GM11168 (cell line): ENCODE results near the gene LSM7.
"Not testable (repeated sequence)": the region's sequence is repeated elsewhere in the genome, so short reads cannot be mapped to it uniquely, and the experiment has no call there.

ENCODE experiments used
- in situ Hi-C: fragments of 300-500 bp; cut with MboI; formaldehyde crosslinking; loops from one replicate; pipeline ENCODE4 v1.12.0; 2022; ENCODE audit warnings: low sequenced_read_pairs; ENCODE audit not compliant: unreplicated experiment

LSM7 gene

DNA sequence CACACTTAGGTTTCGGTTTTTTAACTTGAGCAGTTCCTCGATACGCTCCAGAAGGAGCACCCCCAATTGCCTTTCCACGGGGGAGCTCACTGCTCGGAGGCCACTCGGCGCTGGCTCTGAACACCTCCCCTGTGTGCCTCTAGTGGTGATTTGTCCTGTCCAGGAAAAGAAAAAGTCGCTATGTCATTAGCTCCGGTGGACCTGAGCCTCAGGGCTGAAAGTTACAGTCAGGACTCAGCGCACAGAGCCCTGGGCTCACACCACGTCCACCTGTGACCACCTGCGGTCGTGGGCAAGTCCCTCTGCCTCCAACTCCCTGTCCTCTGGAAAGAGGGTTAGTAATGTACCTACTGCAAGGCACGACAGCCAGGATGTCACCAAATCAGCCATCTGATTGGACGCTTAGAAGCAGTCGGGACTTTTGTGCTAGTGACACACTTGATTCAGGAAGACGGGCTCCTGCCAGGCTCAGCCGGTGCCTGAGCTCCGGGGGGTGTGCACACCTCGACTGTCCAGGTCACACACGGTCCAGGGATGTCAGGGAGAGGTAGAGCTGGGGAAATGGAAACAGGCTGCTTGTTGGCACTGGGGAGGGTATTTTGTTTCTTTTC, 27.8 kb upstream of the LSM7 start:
- in situ Hi-C loops, result no loop called here

DNA sequence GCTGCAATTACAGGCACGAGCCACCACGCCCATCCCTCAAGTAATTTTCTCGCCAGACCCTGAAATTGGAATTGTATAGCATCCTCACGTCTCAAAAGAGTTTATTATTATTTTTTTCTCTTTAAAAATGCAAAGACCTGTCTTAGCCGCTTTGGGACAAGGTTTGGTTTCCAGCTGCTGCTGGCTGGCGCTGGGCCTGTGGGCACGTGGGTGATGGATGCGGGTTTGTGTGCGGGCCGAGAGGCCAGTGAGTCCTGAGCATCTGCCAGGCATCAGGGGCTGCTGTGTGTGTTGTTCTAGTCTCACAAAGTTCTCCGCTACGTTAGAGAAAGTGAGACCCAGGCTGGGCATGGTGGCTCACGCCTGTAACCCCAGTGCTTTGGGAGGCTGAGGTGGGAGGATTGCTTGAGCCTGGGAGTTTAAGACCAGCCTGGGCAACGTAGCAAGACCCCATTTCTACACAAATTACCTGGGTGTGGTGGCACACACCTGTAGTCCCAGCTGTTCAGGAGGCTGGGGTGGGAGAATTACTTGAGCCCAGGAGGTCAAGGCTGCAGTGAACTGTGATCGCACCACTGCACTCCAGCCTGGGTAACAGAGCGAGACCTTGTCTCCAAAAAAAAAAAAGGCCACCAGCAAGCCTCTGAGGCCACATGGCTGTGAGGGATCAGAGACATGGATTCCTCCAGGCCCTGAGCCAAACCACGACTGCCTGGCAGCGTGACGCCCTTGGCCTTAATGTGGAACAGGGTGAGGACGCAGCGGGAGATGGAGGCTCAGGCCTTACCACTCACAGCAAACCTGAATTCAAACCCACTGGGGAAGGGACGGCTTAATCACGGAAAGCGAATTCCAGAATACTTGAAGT, 27.0 kb upstream of the LSM7 start:
- in situ Hi-C loops, result no loop called here

DNA sequence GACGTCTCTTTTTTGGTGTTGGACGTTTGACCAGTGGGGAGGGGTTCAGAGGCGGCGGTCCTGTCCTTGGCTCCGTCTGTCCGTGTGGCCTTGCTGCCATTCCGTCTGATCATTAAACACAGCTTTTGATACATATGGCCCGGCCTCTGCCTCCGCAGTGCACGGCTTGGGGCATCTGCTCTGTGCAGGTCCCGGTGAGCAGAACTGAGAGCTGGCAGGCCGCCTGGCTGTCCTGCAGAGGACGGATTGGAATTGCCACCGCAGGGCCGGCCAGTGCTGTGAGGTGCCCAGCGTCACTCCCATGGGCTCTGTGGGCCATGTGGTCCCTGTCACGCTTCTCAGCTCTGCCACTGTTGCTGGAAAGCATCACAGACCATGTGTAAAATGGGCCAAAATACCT, 26.3 kb upstream of the LSM7 start:
- in situ Hi-C loops, result no loop called here

DNA sequence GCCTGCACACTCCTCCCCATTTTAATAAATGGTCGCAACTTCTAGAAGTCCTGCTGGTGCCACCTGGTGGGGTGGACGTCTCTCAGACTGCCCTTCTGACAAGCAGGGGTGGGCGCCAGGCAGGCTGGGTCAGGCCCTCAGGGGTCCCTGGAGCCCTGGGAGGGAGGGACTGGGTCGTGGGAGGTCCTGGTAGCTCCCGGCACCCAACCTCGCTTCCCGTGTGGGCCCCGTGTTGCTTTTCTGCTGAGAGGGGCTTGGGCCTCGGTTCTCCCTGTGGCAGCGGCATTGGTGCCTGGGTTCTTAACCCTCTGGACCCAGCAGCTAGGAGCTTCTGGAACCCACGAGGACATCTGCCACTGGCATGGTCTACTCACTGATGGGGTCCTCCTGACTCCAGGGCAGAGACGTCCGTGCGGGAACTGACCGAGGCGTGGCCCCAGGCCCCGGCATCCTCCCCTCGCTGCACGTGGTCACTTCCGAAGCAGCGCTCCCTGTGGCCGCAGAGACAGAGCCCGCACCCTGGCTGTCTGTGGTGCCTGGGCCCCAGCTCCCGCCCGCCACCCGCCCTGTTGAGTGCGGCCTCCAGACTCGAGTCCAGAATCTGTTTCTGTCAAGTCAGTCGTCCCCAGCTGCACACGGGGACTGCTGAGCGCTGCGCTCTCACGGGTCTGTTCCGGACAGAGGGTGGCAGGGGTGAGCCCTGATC, 25.7 kb upstream of the LSM7 start:
- in situ Hi-C loops, result no loop called here

DNA sequence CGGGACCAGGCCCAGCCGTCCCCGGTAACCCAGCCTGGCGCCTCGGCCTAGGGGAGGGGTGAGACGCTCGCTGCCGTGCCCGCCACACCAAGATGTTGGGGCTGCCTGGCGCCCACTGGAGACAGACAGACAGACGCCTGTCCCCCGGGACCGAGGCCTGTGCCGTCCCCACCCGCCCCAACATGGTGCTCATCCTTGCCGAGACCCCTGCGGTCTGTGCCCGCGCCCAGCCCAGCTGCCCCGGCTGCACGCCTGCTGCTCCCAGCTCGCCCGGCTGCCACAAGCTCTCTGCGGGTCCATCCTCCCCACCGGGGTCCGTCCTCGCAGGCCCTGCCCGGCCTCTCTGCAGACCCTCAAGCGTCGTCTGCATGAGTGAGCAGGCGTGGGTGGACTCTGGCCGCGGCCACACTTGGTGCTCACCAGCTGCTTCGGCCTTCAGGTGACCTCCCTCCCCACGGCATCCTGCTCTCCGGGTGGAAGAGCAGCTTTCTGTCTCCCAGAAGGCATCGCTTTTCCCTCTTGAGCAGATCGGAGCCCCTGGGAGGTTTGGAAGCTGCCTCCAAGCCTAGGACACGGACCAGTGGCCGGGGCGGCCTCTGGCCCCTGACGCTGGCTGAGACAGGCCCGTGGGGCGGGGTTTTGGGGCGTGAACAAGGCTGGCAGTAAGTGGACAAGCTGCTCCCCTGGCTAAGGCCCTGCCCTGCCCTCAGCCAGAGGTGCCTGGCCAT, 24.9 kb upstream of the LSM7 start:
- in situ Hi-C loops, result no loop called here

DNA sequence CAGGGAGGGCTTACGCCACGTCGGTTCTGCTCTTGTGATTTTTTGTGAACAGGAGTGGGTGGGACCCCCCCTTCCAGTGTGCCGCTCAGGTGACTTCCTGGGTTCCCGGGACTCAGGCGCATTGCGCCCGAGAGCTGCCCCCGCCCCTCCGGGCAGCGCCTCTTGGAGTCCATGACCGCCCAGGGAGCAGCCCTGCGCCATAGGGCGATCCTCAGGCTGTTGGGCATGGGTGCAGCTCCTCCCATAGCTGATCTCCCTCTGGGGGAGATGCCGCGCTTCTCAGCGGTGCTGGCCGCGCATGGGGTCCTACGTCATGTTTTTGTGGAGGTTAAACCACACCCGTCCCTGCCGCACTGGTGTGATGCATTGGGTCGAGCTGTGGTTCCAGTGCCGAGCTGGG, 23.7 kb upstream of the LSM7 start:
- in situ Hi-C loops, result no loop called here

DNA sequence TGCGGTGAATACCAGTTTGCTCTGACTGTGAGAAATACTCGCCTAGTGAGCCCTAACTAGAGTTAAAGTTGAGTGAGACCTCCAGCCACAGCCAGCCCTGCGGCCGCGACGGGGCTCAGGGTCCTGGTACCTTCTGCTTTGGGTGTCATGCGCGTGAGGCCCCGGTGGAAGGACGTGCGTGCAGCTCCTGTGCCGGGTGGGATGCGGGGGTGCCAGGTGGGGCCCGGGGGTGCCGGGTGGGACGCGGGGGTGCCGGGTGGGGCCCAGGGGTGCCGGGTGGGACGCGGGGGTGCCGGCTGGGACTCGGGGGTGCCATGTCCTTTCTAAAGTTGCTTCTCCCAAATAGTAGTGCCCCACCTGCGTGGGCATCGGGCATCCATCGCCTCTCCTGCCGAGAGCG, 23.2 kb upstream of the LSM7 start:
- in situ Hi-C loops, result no loop called here

DNA sequence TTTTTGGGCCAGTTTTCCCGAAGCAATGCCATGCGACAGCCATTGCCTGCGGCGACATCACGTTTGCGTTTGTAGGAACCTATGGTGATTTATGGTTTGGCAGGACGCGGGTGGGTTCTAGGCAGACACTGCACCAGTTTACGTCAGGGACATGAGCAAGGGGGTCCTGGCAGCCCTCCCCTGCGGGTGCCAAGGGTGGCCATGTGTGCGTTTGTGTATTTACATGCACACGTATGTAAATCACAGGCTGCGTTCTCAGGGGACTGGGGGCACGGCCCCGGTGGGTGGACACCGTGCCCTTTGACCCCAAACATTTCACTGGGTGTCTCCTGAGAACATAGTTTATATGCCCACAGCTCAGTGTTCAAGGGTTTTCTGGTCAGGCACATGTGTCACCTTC, 22.3 kb upstream of the LSM7 start:
- in situ Hi-C loops, result no loop called here

DNA sequence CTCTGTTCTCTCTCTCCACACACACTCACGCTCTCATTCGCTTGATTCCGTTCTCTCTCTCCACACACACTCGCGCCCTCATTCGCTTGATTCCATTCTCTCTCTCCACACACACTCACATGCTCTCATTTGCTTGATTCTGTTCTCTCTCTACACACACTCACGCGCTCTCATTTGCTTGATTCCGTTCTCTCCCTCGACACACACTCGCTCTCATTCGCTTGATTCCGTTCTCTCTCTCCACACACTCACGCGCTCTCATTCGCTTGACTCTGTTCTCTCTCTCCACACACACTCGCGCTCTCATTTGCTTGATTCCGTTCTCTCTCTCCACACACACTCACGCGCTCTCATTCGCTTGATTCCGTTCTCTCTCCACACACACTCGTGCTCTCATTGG, 21.4 kb upstream of the LSM7 start:
- in situ Hi-C loops, result not testable (repeated sequence)

DNA sequence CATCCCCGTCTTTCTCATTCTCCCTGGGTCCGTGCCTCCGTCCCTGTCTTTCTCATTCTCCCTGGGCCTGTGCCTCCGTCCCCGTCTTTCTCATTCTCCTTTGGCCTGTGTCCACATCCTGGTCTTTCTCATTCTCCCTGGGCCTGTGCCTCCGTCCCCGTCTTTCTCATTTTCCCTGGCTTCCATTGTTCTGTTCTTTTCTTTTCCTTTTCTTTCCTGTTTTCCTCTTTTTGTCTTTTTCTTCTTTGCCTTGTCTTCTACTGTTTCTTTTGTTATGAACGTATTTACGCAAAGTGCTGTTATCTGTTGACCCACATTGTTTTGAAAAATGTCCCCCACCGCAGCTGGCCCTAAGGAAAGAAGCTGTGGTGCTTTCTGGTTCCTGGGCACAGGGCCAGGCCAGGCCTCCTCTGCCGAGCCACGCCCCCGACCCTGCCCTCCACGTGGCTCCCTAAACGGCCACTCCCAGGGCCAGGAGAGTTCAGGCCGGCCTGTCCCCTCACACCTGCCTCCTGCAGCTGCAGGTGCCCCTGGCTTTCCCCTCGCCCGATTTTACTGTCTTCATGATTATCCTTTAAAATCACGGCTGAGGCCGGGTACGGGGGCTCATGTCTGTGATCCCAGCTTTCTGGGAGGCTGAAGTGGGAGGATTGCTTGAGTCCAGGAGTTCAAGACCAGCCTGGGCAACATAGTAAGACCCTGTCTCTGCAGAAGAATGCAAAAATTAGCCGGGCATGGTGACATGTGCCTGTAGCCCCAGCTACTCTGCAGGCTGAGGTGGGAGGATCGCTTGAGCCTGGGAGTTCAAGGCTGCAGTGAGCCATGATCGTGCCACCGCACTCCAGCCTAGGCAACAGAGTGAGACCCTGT, 17.6 kb upstream of the LSM7 start:
- in situ Hi-C loops, result no loop called here

DNA sequence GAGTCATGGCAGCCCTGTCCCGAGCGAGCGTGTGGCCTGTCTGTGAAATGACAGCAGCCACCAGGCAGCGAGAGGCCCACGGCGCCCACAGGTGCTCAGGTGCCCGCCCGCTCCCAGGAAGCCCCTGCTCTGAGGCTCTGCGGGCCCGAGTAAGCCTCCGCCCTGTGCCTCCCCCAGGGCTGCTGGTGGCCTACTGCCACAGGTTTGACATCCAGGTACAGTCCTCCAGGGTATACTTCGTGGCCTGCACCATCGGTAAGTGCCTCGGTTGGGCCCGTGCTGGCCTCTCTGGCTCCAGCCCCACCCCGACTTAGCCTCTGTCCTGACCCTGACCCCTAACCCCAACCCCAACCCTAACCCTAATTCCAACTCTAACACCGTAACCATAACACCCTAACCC, 16.7 kb upstream of the LSM7 start:
- in situ Hi-C loops, result no loop called here

DNA sequence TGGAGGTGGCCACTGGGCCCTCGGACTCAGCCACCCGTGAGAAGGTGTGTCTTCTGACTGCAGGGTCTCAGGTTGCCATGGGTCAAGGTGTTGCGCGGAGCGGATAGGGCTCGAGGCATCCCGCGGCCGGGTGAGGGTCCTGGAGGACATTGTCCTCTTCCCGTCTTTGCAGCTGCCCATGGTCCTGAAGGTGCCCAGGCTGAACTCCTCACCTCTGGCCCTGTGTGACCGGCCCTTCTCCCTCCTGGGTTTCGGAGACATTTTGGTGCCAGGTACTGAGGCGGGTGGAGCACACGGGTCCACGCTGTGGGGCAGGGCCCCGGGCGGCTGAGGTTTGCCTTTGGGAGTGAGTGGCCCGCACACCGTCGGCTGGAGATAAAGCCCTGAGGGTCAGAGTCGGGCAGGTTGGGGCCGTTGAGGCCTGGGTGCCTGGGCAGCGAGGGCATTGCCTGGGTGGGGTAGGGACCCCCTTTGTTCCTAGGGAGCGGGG, 16.0 kb upstream of the LSM7 start:
- in situ Hi-C loops, result no loop called here

DNA sequence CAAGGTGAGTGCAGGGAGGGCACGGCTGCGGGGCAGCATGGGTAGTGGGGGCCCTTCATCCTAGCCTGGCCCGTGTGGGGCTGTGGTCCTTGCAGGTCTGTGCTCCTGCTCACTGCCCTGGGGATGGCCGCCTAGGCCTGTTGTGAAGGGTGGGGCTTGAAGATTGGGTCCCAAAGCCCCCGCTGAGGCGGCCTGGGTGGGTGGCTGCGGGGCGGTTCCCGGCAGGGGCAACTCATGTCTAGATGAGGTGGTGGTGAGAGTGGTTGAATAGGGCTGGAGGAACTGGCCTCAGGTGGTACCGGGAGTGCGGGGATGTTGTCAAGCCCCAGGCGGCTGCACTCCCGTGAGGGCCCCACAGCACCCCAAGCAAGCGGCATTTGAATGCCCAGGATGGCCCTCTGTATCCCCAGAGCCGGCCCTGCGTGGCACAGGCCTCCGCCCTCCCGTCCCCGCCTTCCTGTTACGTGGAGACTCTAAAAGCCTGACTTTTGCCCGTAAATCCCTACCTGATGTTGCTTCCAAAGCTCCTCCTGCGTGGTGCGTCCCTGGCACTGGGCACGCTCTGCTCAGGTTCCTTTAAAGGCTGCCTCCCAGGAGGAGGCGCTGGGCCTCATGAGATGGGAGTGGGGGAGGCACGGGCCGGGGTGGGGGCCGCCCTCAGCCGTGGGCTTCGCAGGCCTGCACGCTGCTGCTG, 15.1 kb upstream of the LSM7 start:
- in situ Hi-C loops, result no loop called here

DNA sequence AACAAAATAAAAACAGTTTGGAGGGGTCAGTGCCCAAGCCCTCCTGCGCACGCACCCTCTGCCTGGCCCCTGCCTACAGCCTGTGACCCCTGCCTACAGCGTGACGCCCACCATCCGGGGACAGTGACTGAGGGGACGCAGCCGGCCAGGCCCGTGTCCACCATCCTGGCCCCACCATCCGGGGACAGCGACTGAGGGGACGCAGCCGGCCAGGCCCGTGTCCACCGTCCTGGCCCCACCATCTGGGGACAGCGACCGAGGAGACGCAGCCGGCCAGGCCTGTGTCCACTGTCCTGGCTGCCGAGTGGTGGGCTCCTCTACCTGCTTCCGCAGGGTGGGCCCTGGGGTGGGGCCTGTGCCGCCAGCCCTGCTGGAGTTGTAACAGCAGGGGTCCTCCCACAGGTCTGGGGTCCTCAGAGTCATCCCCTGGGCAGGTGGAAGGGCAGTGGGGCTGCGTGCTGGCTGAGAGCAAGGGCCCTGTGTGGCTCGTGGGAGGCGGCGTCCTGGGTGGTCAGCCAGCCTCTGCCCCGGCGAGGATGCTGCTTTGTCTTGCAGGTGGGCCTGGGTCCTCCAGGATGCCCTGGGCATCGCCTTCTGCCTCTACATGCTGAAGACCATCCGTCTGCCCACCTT, 14.4 kb upstream of the LSM7 start:
- in situ Hi-C loops, result no loop called here

DNA sequence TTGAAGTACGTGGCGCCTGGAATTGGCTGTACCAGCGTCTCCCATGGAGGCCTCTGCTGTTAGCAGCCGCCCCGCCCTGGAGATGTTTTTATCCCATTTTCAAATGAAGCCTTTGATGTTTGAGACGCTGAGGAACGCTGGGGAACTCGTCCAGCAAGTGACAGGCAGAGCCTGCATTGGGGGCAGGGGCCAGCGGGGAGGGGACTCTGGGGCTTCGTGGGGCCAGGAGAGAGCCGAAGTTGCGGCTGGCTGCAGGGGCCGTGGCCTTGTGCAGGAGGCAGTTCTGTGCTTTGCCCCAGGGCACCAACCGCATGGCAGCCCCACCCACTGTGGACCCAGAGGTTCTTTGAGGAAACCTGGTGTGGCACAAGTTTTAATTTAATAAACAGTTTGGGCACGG, 13.6 kb upstream of the LSM7 start:
- in situ Hi-C loops, result no loop called here

DNA sequence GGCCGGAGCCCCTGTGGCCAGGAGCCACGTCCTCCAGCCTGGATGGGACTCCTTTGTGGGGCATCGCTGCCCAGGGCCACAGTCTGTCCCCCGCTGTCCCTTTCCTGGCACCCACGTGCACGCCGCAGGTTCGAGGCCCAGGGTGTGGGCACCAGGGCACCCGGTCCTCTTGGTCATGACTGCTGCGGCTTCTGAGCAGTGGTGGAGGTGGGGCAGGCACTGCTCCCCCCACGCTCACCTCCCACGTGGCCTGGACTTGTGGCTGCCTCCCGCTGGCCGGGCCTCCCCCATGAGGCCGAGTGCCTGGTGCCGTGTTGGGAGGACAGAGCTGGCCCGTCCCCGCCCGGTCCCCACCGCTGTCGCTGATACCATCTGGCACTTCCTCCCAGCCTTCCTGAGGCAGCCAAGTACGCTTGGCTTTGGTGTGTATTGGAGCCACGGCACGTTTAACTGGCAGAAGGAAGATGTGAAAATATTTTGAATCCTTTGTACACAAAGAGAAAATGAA, 12.9 kb upstream of the LSM7 start:
- in situ Hi-C loops, result no loop called here

DNA sequence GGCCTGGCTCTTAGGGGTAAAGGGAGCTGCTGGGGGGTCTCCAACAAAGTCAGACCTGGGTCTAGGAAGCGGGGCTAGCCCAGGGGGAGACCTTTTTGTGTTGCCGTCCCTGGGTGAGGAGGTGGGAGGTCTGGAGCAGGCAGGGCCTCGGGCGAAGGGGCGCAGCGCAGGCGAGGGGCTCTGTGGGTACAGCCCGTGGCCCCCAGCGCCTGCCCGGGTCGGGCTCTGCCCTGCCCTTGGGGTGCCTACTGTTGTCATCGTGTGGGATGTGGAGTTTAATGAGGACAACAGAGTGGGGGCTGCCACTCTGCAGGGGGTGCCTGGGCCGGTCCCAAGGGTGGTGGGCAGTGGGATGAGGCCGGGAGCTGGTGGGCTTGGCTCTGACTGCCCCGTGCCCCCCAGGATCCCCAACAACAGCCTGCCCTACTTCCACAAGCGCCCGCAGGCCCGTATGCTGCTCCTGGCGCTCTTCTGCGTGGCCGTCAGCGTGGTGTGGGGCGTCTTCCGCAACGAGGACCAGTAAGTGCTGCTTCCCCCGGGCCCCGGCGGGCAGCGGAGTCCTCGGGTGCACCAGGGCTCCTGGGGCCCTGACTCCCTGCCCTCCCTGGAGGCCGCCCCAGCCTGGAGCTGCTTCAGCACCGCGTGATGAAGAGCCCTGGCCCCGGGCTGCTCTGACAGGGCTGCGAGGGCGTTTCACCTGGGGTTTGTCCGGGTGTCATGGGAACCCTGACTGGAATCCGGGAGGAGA, 12.3 kb upstream of the LSM7 start:
- in situ Hi-C loops, result no loop called here
